GM11168 (cell line): ENCODE measurements around the gene SNPH.

Experiments
- in situ Hi-C: fragments of 300-500 bp; cut with MboI; formaldehyde crosslinking; loops from one replicate; pipeline ENCODE4 v1.12.0; 2022; ENCODE audit warnings: low sequenced_read_pairs; ENCODE audit not compliant: unreplicated experiment

The SNPH gene

DNA sequence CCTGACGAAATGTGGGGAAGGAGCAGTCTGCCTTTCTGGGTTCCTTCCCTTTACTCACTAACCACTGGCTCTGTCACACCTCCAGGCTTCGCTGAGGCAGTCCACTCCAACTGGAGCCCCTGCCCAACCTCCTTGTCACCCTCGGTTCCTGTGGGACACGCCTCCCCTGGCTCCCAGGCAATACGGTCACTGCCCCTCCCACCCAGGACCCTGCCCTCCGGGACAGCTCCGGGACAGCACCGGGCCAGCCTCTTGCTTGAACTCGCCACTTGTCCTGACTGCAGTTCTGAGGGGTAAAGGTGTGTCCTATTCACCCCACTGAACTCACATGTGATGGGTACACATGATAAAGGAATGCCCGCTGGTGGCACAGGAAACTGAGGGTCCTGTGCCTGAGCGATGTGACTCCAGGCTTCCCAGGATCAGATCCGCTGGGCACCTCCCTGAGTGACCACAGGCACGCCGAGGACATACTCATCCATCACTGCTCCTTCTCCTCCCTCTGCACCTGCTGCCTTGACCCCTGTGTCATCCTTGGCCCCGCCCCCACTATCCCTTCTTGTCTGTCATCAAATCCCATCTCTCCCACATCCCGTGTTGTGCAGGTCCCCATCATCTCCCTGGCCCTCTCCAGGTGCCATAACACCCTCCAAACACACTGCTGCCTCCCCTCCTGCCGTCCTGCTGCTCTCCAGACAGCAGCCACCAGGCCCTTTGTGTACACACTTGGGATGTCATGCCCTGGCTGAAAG, 55.0 kb downstream of the SNPH start:
- in situ Hi-C loops, result no loop called here

DNA sequence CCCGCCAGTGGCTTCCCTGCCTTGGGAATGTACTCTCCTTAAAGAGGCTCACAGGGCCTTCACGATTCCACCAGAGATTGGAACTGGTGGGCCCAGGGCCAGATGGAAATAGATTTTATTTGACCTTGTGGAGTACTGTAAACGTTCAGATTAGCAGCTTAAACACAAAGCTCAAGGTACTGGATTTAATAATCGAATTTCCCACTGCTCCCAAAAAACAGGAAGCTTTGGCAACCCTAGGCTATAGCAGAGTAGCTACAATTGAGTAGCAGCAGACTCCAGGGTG, 55.5 kb downstream of the SNPH start:
- in situ Hi-C loops, result no loop called here

DNA sequence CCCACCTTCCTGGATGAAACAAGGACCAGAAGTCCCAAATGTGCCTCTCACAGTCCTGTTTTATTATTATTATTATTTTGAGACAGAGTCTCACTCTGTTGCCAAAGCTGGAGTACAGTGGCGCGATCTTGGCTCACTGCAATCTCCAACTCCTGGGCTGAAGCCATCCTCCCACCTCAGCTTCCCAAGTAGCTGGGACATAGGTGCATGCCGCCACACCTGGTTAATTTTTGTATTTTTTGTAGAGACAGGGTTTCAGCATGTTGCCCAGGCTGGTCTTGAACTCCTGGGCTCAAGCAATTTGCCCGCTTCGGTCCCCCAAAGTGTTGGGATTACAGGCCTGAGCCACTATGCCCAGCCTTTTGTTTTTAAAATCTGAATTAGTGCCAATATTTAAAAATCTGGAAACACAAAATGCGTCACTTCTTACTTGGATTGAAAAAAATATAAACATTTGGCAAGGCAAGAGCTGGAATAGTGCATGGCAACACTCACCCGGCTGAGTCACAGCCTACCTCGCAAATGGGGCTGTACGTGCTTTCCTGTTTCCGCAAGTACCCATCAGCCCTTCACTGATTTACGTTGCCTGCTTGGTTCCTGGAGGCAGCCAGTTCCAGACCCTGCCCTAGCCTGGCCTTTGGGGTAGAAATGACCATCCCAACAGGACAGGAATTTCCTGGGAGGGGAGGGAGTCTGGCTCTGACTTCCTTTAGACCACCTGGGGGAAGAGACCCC, 56.6 kb downstream of the SNPH start:
- in situ Hi-C loops, result no loop called here

DNA sequence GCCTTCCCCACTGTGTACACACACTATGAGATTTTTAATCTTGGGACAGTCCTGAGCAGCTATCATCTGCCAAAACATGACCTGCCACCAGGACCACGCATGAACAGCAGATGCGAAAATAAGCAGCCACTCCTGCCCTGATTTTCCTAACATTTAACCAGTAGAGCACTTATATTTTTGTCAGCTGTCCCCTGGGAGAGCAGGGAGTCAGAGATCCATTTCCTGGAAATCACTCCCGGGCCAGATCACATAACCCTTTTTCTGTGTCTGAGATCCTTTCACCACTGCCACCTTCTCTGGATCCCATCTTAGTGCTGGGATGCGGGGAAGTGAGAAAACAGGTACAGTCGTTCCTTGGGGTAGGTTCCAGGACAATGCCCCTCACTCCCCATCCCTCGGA, 57.2 kb downstream of the SNPH start:
- in situ Hi-C loops, result no loop called here

DNA sequence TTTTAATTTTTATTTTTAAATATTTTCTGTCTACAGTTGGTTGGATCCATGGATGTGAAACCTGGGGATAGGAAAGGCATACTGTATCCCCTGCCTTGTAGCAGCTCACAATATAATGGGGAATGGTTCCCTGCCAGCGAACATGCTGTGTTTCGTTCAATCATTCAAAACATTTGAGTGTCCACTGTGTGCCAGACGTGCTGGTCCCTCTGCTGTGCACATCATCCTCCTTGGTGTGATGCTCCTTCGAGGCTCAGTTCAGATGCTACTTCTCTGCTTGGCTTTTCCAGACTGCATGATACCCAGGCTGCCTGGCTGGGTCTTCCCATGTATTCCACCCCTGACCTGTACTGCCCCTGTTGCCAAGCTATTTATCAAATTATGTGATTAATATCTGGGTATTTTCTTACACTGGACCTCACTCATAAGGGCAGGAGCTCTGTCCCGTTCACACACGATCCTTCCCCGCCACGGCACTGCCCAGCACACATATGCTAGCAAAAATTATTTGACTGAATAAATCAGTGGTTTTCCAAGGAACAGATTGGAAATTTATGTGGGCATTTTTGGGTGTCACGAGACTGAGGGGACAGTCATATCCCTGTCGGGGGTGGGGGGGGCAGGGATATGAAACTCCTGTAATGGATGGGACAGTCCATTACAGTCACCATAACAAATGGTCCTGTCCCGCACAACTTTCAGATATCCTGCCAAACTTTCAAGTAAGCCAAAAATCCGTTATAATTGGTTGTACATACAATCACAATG, 57.9 kb downstream of the SNPH start:
- in situ Hi-C loops, result no loop called here

DNA sequence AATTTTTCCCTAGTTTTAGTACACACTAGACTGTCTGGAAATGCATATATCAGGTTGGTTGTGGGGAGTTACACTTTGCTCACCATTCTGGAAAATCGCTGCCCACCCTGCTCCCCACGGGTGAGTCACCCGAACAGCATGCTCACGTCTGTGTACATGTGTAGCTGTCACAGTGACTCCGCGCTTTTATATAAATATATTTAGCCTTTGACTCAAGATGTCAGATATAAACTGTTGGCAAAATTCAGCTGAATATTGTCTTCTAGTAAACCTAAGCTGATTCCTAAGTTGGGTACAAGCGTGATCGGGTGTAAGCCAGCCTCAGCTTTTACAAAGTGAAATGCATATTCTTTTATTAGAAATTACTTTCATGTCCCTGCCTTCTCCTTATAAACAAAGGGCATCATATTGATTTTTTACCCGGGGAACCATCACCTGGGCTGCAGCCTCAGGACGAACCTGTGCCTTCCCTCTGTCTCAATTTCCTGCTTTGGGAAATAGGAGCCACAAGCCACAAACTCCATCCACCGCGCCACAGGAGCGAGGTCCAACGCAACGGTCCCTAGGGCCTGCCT, 58.6 kb downstream of the SNPH start:
- in situ Hi-C loops, result no loop called here

DNA sequence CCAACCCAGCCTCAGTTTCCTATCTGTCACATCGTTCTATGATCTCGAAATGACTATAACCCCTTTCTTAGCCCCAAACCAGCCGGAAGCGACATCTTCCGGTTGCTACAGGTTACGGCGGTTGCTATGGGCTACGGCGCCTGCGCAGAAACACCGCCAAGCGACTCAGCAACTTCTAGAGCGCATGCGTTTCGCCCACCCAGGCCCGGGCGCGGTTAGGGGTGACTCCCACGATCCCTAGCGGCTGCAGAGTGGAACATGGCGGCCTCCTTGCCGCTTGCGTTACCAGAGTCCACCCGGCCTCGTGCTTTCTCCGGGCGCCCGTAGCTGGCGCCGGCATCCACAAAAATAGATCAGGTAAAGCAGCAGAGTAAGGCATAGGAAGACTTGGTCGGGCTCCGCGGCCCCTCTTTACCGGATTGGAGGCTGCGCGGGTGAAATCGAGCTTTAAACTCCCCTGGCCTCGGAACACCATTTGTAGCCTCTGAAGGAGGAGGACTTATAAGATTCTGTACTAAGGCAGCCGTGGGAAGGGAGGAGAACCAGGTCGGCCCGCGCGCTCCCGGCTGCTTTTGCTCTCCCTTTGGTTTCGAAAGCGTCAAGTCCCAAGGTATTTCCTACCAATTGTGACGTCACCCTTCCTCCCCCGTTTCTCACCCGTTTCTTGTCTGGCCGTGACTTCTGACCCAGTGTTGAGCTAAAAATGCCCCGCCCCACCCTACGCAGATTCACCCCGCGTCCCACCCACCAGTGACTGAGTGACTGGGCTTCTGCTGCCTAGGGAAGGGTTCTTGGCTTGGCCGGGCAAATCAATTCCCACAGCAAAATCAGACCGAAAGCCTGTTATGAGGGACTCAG, 59.3 kb downstream of the SNPH start:
- in situ Hi-C loops, result no loop called here

DNA sequence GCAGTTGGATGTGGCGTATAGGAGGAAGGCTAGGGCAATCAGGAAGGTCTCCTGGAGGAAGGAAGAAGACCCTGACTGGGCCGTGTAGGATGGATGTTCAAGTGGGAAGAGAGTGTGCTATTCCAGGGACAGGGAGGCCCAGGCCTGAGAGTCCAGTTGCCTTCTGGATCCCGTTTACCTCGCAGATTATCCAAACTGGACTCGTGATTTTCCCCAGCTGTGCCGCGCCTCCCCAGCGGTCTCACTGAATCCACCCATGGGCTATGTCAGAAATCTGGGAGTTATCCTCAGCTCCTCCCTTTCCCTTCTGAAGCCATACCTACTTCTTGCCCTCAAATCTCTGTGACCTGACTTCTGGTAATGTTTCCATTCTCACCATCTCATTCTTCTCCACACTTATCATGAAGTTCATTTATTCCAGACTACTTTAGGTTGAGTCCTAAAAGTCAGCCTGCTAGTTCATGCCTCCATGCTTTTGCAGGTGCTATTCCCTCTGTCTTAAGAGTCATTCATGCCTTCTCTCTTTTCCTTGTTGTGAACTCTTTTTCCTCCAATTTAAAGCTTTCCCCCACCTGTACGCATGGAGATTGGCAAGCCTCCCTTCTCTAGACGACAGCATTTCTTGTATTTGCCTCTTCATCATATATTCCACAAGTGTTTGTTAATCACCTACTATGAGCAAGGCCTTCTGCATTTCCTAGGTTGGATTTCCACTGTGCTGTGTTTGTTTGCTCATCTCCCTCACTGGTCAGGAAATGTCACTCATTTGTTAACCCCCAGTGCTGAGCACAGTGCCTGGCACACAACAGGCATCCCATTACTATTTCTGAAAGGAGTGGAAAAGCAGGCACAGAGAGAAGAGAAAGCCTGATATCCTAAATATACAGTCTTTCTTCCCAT, 60.2 kb downstream of the SNPH start:
- in situ Hi-C loops, result no loop called here

DNA sequence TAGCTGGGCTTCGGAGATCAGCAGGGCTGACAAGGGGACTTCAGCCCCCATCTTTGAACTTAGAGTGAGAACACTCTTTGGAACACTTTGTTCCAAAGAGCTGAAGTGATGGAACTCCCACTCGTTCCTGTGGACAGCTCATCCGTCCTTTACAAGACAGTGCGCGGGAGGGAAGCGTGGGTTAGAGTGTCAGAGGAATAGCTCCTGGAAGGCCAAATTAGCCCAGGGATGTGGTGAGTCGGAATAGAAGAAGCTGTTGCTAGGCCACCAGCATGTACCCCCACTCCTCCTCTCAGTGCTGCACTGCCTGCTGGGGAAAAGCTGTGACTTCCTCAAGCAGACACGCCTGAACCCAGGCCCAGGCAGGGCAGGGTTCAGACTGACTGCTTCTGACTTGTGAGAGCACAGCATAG, 61.2 kb downstream of the SNPH start:
- in situ Hi-C loops, result no loop called here

DNA sequence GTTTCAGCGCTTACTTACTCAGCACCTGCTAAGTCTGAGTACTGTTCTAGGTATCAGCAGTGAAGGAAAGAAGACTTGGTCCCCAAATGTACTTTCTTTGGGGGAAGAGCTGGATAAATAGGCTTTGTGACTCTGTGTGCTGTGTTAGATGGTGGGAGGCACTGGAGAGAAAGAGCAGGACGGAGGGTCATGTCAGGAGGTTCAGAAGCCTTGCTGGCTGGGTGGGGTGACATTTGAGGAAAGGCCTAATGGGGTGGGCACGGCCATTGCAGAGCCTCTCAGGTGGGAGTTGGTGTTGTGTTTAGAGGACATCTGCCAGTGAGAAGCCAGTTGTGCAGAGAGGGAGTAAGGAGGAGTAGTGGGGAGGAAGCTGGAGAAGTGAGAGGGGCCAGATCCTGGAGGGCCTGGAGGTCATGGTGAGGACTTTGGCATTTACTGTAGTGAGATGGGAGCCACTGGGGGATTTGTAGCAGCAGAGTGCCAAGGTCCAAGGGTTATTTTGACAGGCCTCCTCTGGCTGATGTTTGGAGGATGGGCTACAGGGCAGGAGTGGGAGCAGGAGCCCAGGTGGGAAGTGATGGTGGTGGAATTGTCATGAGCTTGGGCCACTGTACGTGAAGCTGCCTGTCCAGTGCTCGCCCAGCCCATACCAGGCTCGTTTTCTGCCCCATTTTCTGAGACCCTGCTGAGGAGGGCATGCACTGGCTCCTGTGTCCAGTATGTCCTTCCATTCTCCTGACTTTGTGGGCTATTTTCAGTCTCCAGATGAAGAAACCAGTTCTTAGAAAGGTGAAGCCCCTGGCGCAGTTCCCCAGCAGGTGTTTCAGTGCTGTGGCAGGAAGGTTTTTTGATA, 62.0 kb downstream of the SNPH start:
- in situ Hi-C loops, result no loop called here

DNA sequence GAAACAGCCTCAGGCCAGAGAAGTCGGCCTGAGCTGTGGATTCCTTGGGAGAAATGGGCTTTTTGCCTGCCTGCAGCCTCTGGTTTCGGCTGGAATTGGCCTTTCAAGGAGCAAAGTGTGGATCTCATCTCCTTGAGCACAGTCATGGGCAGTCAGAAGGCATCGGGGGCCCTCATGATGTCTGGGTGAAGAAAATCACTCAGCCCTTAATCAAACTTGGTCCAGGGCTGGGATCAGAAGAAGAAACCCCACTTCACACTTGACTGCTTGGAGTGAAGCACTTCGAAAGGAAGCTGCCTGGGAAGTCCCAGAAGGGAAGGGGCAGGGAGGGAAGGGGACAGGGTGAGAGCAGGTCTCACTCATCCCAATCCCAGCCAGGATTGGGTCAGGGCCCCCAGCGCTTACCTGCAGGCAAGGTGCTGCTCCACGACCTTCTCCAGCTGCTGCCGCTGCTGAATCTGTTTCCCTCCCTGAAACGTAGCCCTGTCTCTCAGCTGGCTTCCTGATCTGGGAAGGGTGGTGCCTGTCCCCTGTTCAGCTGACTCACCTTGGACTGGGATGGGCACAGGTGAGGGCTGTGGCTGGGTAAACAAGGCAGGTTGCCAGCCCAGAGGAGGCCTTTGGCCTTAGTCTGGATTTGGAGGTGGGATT, 62.7 kb downstream of the SNPH start, which contains the start of gene SDCBP2:
Gene SDCBP2 (minus strand): TSS at position 460 of the 651 bp plus-strand sequence. CDS start 8,723 bp downstream, outside the sequence.
- in situ Hi-C loops, result no loop called here

DNA sequence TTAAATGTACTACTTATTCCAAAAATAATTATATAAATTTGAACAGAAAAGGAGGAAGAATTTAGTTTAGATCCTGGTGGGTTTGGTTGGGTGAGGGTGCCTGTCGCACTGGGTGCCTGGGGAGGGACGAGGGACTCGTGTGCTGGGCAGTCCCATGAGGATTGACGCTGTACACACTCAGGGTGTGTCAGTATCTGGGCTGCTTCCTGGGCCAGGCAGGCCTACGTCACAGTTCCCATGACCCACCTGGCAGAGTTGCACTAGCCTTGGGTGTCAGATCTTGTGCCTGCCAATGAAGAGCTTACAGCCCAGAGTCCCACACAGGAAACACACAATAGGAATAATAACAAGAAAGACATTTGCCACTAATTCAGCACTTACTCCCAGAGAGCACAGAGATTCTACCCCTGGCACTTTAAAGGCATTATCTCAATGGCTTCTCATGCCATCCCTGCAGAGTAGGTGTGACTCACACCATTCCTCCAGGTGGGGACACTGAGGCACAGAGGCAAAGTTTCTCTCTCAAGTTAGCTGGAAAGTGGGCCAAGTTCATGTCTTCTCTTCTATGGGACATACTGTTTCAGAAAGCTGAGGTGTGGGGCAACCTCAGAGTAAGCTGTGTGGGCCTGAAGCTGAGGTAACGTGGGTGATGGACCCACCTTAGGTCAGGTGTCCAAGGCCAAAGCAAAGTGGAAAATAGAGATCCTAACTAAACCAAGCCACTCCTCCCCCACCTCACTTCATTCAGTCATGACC, 64.2 kb downstream of the SNPH start:
- in situ Hi-C loops, result no loop called here

DNA sequence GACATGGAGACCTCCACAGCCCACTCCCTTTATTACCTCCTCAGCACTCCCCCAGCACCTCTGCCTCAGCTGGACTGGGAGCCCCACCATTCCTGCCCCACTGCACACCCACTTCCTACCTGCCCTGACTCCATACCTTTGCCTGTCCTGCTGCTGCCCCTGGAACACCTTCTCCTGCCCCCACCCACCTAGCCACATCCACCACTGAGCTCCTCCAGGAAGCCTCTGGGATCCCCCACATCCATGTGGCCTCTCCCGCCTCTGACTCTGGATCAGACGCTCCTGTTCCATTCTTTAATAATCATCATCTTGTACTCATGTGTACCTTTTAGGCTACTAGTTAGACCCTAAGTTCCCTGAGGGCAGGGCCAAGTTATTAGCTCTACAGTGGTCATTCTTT, 65.0 kb downstream of the SNPH start:
- in situ Hi-C loops, result no loop called here

DNA sequence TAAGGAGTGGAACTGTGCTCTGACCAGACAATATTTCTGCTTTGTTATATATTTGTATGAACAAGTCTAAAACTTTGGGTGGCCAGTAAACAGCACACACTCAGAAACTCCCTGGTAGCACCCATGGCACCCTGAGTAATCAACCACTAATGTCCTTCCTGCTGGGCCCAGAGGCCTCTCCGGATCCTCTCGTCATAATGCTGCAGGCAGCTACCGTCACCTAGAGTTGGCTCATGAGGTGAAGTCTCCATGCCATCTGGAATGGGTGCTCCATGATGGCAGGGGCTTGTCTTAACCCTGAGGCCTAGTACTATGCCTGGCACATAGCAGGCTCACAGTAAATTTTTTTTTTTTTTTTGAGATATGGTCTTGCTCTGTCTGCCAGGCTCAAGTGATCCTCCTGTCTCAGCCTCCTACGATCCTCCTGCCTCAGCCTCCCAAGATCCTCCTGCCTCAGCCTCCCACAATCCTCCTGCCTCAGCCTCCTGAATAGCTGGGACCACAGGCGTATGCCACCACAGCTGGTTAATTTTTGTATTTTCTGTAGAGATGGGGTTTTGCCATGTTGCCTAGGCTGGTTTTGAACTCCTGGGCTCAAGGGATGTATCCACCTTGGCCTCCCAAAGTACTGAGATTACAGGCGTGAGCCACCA, 65.8 kb downstream of the SNPH start:
- in situ Hi-C loops, result no loop called here

DNA sequence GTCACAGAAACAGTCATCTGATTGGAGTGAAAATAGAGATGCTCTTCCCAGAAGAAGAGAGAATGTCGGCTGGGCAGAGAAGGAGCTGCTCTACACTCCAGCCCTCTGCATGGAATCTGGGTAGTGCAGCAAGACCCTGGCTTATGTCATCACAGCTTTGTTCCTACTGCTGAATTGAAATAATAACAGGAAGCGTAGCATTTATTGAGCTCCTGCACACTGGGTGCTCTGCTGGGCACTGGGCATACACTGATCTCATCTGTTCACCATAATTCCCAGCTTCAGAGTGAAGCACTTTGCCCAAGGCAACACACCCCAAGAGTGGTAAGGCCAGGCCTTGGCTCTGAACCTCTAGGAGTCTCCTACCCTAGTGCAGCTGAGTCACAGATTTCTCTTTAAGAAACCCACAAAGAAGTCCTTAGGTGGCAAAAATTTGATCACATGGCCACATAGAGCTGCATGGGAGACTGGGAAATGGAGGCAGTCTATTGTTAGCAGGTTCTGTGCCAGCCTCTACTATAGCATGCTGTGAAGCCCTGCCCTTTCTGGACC, 66.7 kb downstream of the SNPH start:
- in situ Hi-C loops, result no loop called here
